WTC11 (cell line): ENCODE results near the gene A4GNT. TPM values are rescaled to one million over a fixed set of nuclear protein-coding genes. Genes with fewer than 3 reads are reported as not detected.

Experiments
- ATAC-seq: fragments of 200-7000 bp; cut with Tn5 transposase; 2 replicates; pipeline ENCODE4 v1.10.0; 2021; ENCODE audit warnings: mild to moderate bottlenecking, moderate library complexity
- CTCF ChIA-PET: fragments of 300-600 bp; sonication (Branson Sonifier 250); formaldehyde crosslinking; loops from one replicate; lab custom pipeline; 2021; ENCODE audit warnings: antibody characterized with exemption; lab: Charles Lee
- POLR2A ChIA-PET: fragments of 350-600 bp; sonication (Branson Sonifier 250); formaldehyde crosslinking; loops from one replicate; lab custom pipeline; 2021; ENCODE audit warnings: antibody characterized with exemption; lab: Charles Lee
- DNase-seq: peaks from one replicate; pipeline ENCODE4 v3.0.0; 2021; ENCODE audit warnings: low spot score
- H3K27ac Mint-ChIP-seq: 2 replicates; pipeline ENCODE4 v1.8.0; 2021; ENCODE audit warnings: mixed read lengths
- H3K27me3 Mint-ChIP-seq: 2 replicates; pipeline ENCODE4 v1.8.0; 2021; ENCODE audit warnings: low read depth, mild to moderate bottlenecking, moderate library complexity, mixed read lengths
- H3K36me3 Mint-ChIP-seq: 2 replicates; pipeline ENCODE4 v1.8.0; 2021; ENCODE audit warnings: mixed read lengths
- H3K4me1 Mint-ChIP-seq: 2 replicates; pipeline ENCODE4 v1.8.0; 2022; ENCODE audit warnings: mixed read lengths
- H3K4me3 Mint-ChIP-seq: 2 replicates; pipeline ENCODE4 v1.8.0; 2021; ENCODE audit warnings: mild to moderate bottlenecking, moderate library complexity, mixed read lengths
- H3K9me3 Mint-ChIP-seq: 2 replicates; pipeline ENCODE4 v1.8.0; 2021; ENCODE audit warnings: mixed read lengths
- ATF1 ChIP-seq: sonication (generic); formaldehyde crosslinking; IDR thresholded peaks from 2 replicates; pipeline ENCODE4 v1.8.1; 2023; ENCODE audit warnings: mild to moderate bottlenecking, moderate library complexity, missing genetic modification reagents
- ATF3 ChIP-seq: sonication (generic); formaldehyde crosslinking; conservative IDR thresholded peaks from 2 replicates; pipeline ENCODE4 v1.8.1; 2022; ENCODE audit warnings: mild to moderate bottlenecking, missing genetic modification reagents
- CTCF ChIP-seq: fragments of 200-600 bp; IDR thresholded peaks from 2 replicates; pipeline ENCODE4 v1.8.0; 2022; ENCODE audit warnings: antibody characterized with exemption
- E2F5 ChIP-seq: sonication (generic); formaldehyde crosslinking; IDR thresholded peaks from 2 replicates; pipeline ENCODE4 v1.8.1; 2022; ENCODE audit warnings: mild to moderate bottlenecking, moderate library complexity, missing genetic modification reagents
- FOXK1 ChIP-seq: sonication (generic); formaldehyde crosslinking; IDR thresholded peaks from 2 replicates; pipeline ENCODE4 v1.8.0; 2022; ENCODE audit warnings: mild to moderate bottlenecking, moderate library complexity, missing genetic modification reagents
- FOXP4 ChIP-seq: sonication (generic); formaldehyde crosslinking; IDR thresholded peaks from 2 replicates; pipeline ENCODE4 v1.8.0; 2022; ENCODE audit warnings: mild to moderate bottlenecking, missing genetic modification reagents
- GRHL2 ChIP-seq: fragments of 250-450 bp; sonication (Bioruptor Pico); IDR thresholded peaks from 2 replicates; pipeline ENCODE4 v1.8.0; 2022; ENCODE audit warnings: mild to moderate bottlenecking, moderate library complexity; ENCODE audit not compliant: insufficient replicate concordance, severe bottlenecking
- IRF2 ChIP-seq: sonication (generic); formaldehyde crosslinking; IDR thresholded peaks from 2 replicates; pipeline ENCODE4 v1.8.0; 2022; ENCODE audit warnings: low read depth, missing genetic modification reagents, borderline replicate concordance
- OVOL2 ChIP-seq: fragments of 250-450 bp; sonication (Bioruptor Pico); IDR thresholded peaks from 2 replicates; pipeline ENCODE4 v1.9.0; 2021; ENCODE audit warnings: mild to moderate bottlenecking, borderline replicate concordance
- SMAD4 ChIP-seq: sonication (generic); formaldehyde crosslinking; IDR thresholded peaks from 2 replicates; pipeline ENCODE4 v1.8.0; 2022; ENCODE audit warnings: mild to moderate bottlenecking, missing genetic modification reagents
- SP1 ChIP-seq: sonication (generic); formaldehyde crosslinking; conservative IDR thresholded peaks from 2 replicates; pipeline ENCODE4 v1.8.1; 2022; ENCODE audit warnings: missing genetic modification reagents
- TCF7 ChIP-seq: sonication (generic); formaldehyde crosslinking; IDR thresholded peaks from 2 replicates; pipeline ENCODE4 v1.8.0; 2022; ENCODE audit warnings: mild to moderate bottlenecking, low read depth, missing genetic modification reagents, moderate library complexity
- ZNF121 ChIP-seq: sonication (generic); formaldehyde crosslinking; IDR thresholded peaks from 2 replicates; pipeline ENCODE4 v1.8.0; 2023; ENCODE audit warnings: missing genetic modification reagents
- ZNF219 ChIP-seq: sonication (generic); formaldehyde crosslinking; IDR thresholded peaks from 2 replicates; pipeline ENCODE4 v1.8.0; 2023; ENCODE audit warnings: missing genetic modification reagents, mild to moderate bottlenecking, borderline replicate concordance
- ZNF396 ChIP-seq: fragments of 250-450 bp; sonication (Bioruptor Pico); IDR thresholded peaks from 2 replicates; pipeline ENCODE4 v1.8.0; 2021; ENCODE audit warnings: mild to moderate bottlenecking, moderate library complexity, borderline replicate concordance
- ZNF423 ChIP-seq: fragments of 250-450 bp; sonication (Bioruptor Pico); IDR thresholded peaks from 2 replicates; pipeline ENCODE4 v2.1.2; 2022; ENCODE audit warnings: mild to moderate bottlenecking, moderate library complexity
- total RNA-seq: library from RNA; stranded (reverse); gene quantifications from 3 replicates; pipeline ENCODE4 v1.2.3, GENCODE V29; 2021
- TF ChIP-seq, protein P1 (sequence below): sonication (generic); formaldehyde crosslinking; IDR thresholded peaks from 2 replicates; pipeline ENCODE4 v1.8.1; 2023; ENCODE audit warnings: mild to moderate bottlenecking, missing genetic modification reagents, borderline replicate concordance
- TF ChIP-seq, protein P2 (sequence below): fragments of 250-450 bp; sonication (Bioruptor Pico); conservative IDR thresholded peaks from 2 replicates; pipeline ENCODE4 v1.9.0; 2021; ENCODE audit warnings: mild to moderate bottlenecking

Gene A4GNT
- total RNA-seq, 1 experiment from 2014 or later = not detected

GRCh38 chr3:138099417-138099816 is 32.8 kb downstream of the A4GNT start (continued):
- TF ChIP-seq, protein P1, sequence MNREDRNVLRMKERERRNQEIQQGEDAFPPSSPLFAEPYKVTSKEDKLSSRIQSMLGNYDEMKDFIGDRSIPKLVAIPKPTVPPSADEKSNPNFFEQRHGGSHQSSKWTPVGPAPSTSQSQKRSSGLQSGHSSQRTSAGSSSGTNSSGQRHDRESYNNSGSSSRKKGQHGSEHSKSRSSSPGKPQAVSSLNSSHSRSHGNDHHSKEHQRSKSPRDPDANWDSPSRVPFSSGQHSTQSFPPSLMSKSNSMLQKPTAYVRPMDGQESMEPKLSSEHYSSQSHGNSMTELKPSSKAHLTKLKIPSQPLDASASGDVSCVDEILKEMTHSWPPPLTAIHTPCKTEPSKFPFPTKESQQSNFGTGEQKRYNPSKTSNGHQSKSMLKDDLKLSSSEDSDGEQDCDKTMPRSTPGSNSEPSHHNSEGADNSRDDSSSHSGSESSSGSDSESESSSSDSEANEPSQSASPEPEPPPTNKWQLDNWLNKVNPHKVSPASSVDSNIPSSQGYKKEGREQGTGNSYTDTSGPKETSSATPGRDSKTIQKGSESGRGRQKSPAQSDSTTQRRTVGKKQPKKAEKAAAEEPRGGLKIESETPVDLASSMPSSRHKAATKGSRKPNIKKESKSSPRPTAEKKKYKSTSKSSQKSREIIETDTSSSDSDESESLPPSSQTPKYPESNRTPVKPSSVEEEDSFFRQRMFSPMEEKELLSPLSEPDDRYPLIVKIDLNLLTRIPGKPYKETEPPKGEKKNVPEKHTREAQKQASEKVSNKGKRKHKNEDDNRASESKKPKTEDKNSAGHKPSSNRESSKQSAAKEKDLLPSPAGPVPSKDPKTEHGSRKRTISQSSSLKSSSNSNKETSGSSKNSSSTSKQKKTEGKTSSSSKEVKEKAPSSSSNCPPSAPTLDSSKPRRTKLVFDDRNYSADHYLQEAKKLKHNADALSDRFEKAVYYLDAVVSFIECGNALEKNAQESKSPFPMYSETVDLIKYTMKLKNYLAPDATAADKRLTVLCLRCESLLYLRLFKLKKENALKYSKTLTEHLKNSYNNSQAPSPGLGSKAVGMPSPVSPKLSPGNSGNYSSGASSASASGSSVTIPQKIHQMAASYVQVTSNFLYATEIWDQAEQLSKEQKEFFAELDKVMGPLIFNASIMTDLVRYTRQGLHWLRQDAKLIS = no peak
- TF ChIP-seq, protein P2, sequence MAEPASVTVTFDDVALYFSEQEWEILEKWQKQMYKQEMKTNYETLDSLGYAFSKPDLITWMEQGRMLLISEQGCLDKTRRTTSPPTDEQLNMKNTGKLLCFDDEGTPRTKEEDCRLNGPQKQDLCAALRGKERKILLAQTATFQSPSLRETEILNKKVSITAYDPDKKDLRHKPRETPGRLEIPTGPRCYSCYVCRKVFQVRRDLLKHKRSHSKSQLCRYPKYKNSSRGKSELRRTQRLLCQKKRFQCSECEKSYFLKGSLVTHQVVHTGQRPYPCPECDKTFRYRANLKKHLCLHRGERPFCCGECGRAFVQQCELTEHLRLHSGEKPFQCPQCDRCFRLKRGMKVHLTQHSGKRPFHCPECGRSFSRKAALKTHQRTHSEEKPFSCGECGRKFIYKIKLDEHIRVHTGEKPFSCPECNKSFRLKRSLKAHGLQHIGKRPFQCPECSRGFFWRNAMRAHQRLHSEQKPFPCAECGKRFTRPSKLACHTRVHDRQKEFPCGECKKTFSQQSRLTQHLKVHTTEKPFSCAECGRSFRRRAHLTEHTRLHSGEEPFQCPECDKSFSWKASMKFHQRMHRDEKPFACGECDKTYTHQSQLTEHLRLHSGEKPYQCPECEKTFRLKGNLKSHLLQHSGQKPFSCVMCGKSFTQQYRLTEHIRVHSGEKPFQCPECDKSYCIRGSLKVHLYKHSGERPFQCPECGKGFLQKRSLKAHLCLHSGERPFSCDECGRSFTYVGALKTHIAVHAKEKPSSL (CRISPR knock-in tag) = no peak
- TF ChIP-seq ATF1 (CRISPR knock-in tag) (no peak), ATF3 (CRISPR knock-in tag) (no peak), ZNF219 (no peak), GRHL2 (CRISPR knock-in tag) (no peak), IRF2 (CRISPR knock-in tag) (no peak)

GRCh38 chr3:138097192-138098172 is 34.7 kb downstream of the A4GNT start:
- DNase-seq (peak; percentile 68), ATAC-seq (peak; percentile 96)
- peaks cover 15% of the 10 kb centered on the region for H3K4me1 Mint-ChIP-seq
- peaks cover 15% of the 10 kb centered on the region for H3K9me3 Mint-ChIP-seq
- TF ChIP-seq E2F5 (CRISPR knock-in tag) (no peak), CTCF (peak; percentile 30; the same call in 1 of the 2 replicates)
- peaks cover 2% of the 10 kb centered on the region; the same call in 1 of the 2 replicates for H3K27me3 Mint-ChIP-seq
- H3K4me3 Mint-ChIP-seq = no peak overlapping the region
- no peak overlapping the region for H3K27ac Mint-ChIP-seq
- CTCF ChIA-PET = interaction anchor here (0.6 to 1.7 kb wide), 16 partner anchors 8 to 434 kb away, joined by 3 to 13 read pairs (median 4); partner anchors contain the start of gene DZIP1L
- peaks cover 22% of the 10 kb centered on the region for H3K36me3 Mint-ChIP-seq
- POLR2A ChIA-PET = interaction anchor here (1.0 kb wide), 1 partner anchor 11 kb away, joined by 3 read pairs; no protein-coding TSS in a partner anchor

DNA sequence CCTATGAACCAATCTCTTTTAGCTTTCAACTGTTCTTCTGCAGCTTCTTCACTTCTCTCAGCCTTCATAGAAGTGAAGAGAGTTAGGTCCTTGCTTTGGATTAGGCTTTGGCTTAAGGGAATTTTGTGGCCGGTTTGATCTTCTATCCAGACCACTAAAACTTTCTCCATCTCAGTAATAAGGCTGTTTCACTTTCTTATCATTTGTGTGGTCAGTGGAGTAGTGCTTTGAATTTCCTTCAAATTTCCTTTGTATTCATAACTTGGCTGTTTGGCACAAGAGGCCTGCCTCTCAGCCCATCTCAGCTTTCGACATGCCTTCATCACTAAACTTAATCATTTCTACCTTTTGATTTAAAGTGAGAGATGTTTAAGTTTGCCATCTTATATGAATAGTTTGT is 38.5 kb downstream of the A4GNT start:
- ChIA-PET POLR2A (interaction anchor here (0.5 kb wide), 1 partner anchor 33 kb away, joined by 3 read pairs; no protein-coding TSS in a partner anchor), CTCF (interaction anchor here (0.9 to 2.2 kb wide), 3 partner anchors 8 to 178 kb away, joined by 3 to 10 read pairs (median 4); no protein-coding TSS in a partner anchor)
- peaks cover 5% of the 10 kb centered on the region for H3K4me1 Mint-ChIP-seq
- no peak overlapping the region for H3K4me3 Mint-ChIP-seq
- peaks cover 16% of the 10 kb centered on the region for H3K9me3 Mint-ChIP-seq
- peaks cover 2% of the 10 kb centered on the region; the same call in 1 of the 2 replicates for H3K27me3 Mint-ChIP-seq
- no peak for DNase-seq
- no peak overlapping the region for H3K27ac Mint-ChIP-seq
- ATAC-seq = no peak
- peaks cover 25% of the 10 kb centered on the region for H3K36me3 Mint-ChIP-seq
- TF ChIP-seq GRHL2 (CRISPR knock-in tag) (no peak), SMAD4 (no peak), FOXK1 (no peak), FOXP4 (no peak), ZNF396 (no peak), ZNF423 (CRISPR knock-in tag) (no peak), SP1 (CRISPR knock-in tag) (no peak), OVOL2 (CRISPR knock-in tag) (no peak), ZNF121 (CRISPR knock-in tag) (no peak), TCF7 (CRISPR knock-in tag) (no peak)
